H54 (cell line): Measurements from ENCODE around the gene MCAM.

Source experiments
- DNase-seq: peaks from one replicate; pipeline ENCODE4 v3.0.0; 2011; ENCODE audit warnings: low spot score, mixed read lengths; ENCODE audit not compliant: insufficient read length
- FAIRE-seq: peaks from 3 replicates; lab custom pipeline; 2011; peaks lifted over from hg19 to GRCh38; lab: Jason Lieb, UNC
- POLR2A ChIP-seq: IDR thresholded peaks from 2 replicates; pipeline ENCODE4 v1.6.1; 2011; ENCODE audit warnings: low read depth, mild to moderate bottlenecking, low read length

The MCAM gene

DNA sequence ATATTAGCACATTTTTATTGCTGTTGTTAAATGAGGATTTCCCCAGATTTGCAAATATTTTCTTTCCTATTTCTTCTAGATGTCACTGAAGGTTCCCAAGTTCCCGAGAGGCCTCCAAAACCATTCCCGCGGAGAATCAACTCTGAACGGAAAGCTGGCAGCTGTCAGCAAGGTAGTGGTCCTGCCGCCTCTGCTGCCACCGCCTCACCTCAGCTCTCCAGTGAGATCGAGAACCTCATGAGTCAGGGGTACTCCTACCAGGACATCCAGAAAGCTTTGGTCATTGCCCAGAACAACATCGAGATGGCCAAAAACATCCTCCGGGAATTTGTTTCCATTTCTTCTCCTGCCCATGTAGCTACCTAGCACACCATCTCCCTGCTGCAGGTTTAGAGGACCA is 17.5 kb downstream of the MCAM start:
- FAIRE-seq = no peak
- no peak for TF ChIP-seq POLR2A
- no peak for DNase-seq

GRCh38 chr11:119298726-119299125 is 18.2 kb downstream of the MCAM start:
- TF ChIP-seq POLR2A = no peak
- FAIRE-seq (no peak), DNase-seq (no peak)

- no peak for TF ChIP-seq POLR2A
- FAIRE-seq = no peak
- DNase-seq = no peak
Observed at GRCh38 chr11:119297938-119298337, 19.0 kb downstream of the MCAM start.

DNA sequence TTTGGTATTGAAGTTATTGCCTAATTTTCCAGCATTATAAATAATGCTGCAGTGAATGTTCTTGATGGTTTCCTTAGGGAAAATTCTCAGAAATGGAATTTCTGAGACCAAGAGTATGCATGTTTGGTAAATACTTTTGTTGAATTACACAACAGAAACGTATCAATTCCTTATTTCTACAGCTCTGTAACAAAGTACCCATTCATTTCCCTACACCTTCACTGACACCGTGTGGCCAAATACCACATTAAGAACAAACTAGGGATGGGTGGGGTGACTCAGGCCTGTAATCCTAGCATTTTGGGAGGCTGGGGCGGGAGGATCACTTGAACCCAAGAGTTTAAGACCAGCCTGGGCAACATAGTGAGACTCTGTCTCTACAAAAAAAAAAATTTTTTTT is 21.8 kb downstream of the MCAM start:
- no peak for FAIRE-seq
- TF ChIP-seq POLR2A = no peak
- DNase-seq = no peak

DNA sequence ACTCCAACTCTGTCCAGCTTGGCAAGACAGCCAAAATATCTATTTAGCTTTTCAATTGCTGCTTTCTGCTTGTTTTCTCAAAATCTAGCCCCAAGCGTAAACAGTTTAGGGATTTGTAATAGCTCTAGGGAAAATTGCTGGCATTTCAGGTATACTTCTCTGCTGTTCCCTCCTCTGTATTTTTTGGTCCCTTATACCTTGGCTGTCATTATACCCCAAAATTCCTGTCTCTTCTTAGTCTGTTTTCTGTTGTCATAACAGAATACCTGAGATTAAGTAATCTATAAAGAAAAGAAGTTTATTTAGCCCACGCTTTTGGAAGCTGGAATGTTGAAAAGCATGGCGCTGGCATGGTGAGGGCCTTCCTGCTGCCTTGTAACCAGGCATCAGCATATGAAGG is 23.5 kb downstream of the MCAM start:
- no peak for DNase-seq
- no peak for TF ChIP-seq POLR2A
- FAIRE-seq = no peak

DNA sequence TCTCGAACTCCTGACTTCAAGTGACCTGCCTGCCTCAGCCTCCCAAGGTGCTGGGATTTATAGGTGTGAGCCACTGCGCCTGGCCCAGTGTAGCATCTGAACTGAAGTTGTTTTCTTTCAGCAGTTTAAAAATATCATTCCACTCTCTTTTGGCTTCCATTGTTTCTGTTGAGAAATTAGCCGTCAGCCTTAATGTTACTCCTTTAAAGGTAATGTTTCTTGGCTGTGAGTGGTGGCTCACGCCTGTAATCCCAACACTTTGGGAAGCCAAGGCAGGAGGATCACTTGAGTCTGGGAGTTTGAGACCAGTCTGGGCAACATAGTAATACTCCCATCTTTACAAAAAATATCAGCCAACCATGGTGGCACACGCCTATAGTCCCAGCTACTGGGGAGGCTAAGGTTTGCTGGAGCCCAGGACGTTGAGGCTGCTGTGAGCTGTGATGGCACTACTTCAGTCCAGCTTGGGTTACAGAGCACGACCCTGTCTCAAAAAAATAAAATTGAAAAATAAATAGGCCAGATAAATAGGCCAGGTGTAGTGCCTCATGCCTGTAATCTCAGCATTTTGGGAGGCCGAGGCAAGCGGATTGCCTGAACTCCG is 25.9 kb downstream of the MCAM start:
- no peak for TF ChIP-seq POLR2A

DNA sequence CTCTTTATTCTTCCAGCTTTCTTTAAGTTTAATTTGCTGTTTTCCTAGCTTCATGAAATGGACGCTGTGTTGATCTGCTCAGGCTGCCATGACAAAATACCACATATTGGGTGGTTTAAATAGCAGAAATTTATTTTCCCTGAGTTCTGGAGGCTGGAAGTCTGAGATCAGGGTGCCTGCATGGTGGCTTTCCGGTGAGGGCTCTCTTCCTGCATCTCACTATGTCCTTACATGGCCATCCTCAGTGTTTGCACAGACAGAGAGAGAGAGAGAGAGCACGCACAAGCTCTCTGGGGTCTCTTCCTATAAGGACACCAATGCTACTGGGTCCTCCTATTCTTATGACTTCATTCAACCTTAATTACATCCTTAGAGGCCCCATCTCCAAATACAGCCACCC is 28.7 kb downstream of the MCAM start:
- DNase-seq = no peak
- FAIRE-seq = no peak
- no peak for TF ChIP-seq POLR2A

More for the DNA sequence above, 25.9 kb downstream of the MCAM start:
- DNase-seq (no peak), FAIRE-seq (no peak)

DNA sequence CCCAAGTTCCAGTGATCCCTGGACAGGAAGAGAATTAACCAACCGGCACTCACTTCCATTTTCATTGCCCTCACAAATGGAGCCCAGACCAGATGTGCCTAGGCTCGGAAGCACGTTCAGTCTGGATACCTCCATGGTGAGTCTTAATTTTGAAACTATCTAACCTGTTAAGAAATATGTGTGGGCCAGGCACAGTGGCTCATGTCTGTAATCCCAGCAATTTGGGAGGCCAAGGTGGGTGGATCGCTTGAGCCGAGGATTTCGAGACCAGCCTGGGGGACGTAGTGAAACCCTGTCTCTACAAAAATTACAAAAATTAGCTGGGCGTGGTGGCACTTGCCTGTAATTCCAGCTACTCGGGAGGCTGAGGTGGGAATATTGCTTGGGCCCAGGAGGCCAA is 31.5 kb downstream of the MCAM start:
- TF ChIP-seq POLR2A = no peak
- FAIRE-seq = no peak
- DNase-seq = no peak

DNA sequence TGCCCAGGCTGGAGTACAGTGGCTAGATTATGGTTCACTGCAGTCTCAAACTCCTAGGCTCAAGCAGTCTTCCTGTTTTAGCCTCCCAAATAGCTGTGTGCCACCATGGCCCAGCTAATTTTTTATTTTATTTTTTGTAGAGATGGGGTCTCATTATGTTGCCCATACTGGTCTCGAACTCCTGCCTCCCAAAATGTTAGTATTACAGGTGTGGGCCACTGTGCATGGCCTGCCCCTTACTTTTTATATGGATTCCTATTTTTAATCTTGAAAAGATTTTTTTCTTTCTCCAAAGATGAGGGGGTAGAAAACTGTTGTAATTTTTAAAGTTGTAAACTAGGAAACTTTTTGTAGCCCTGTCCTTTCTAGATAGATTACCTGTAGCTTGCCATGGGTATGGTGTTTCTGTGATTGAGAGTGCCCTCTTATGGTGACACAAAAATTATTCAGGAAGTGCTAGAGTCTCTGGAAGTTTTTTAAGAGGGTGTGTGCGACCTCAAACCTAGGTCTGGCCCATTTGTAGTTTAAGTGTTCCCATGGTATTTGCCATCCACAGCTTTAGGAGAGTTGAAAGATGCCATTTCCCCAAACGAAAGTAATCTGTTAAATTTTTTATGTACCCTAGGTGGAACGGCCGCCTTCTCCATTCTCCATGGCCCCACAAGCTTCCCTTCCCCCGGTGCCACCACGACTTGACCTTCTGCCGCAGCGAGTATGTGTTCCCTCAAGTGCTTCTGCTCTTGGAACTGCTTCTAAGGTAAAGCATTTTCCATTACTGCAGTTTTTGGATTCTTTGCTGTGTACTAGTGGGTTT is 32.4 kb downstream of the MCAM start:
- TF ChIP-seq POLR2A = no peak
- DNase-seq (no peak), FAIRE-seq (peak; percentile 20)

- TF ChIP-seq POLR2A = no peak
- DNase-seq (no peak), FAIRE-seq (no peak)
Observed at GRCh38 chr11:119282495-119282894, 34.4 kb downstream of the MCAM start.

- TF ChIP-seq POLR2A = no peak
- FAIRE-seq (no peak), DNase-seq (no peak)
Observed at GRCh38 chr11:119277660-119278059, 39.3 kb downstream of the MCAM start.

DNA sequence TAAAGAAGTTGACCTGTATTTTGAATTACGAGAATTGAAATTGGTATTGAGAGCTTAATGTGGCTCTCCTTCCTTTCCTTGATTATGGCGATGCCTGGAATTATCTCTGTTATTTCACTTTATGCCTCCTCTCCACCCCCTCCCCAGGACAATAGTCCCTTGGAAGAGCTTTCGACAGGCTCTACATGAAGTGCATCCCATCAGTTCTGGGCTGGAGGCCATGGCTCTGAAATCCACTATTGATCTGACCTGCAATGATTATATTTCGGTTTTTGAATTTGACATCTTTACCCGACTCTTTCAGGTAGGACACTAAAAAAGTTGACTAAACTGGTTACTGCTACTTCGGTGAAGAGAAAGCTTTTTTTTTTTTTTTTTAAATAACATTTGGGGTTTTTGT is 43.2 kb downstream of the MCAM start:
- no peak for FAIRE-seq
- no peak for DNase-seq
- no peak for TF ChIP-seq POLR2A

DNA sequence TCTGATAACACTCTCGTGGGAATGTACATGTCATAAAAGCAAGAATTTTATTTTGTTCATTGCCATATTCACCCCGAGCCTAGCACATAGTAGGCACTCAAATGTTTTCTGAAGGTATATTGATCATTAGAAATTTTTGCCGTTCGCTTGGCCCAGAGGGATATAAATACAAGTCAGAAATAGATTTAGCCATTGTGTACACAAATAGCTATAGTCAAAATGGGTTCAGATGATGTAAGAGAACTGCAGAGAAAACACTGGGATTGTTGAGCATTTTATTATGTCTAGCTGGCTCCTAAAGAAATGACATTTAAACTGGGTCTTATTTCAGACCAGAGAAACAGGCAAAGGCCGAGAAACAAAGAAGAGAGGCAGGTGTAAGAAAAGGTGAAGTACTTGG is 49.3 kb downstream of the MCAM start:
- FAIRE-seq (no peak), DNase-seq (no peak)
- no peak for TF ChIP-seq POLR2A

DNA sequence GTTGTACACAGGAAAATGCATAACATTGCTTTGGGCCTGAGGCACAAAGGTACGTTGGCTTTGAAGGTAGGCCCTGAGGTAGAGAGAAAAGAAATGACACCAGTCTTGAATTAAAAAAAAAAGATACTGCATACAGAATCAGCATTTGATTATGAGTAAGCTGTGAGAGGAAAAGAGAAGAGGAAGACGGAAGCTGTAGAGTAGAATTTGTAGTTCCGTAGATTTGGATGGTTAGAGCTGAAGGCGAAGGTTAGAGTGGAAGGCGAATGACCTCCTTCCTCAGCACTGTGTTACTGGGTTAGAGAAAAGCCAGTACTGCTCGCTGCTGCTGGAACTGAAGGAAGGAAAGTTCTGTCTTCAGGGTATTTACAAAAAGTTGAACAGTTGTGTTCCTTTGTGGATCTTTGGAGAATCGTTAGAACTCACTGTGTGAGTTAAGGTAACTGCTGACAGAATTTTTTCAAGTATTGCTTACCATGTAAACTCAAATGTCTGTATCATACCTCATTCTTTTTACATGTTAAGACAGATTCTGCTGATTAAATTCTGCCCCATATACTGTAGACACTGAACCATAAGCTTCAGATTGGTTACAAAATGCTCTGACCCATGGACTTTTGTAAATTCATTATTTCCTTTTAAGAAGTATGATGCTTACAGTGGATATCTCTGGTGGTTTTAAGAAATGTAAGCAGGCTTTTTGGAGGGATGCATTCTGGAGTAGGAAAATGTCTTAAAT is 50.2 kb downstream of the MCAM start:
- DNase-seq = no peak
- TF ChIP-seq POLR2A = no peak
- FAIRE-seq = no peak
